WERI-Rb-1 (cell line): ENCODE results near the gene LRCH4.
"Not testable (repeated sequence)": the region's sequence is repeated elsewhere in the genome, so short reads cannot be mapped to it uniquely, and the experiment has no call there.

Experiments
- DNase-seq: peaks from one replicate; pipeline ENCODE4 v3.0.0-alpha.2; 2020
- H3K27ac ChIP-seq: fragments of 250-450 bp; sonication (Bioruptor Pico); 2 replicates; pipeline ENCODE4 v1.5.1; 2020; ENCODE audit warnings: mild to moderate bottlenecking, moderate library complexity
- H3K27me3 ChIP-seq: fragments of 250-450 bp; sonication (Bioruptor Pico); 2 replicates; pipeline ENCODE4 v1.5.1; 2021; ENCODE audit warnings: mild to moderate bottlenecking, low read depth, moderate library complexity; ENCODE audit not compliant: insufficient read depth, severe bottlenecking
- H3K36me3 ChIP-seq: fragments of 250-450 bp; sonication (Bioruptor Pico); 2 replicates; pipeline ENCODE4 v1.5.1; 2020; ENCODE audit warnings: mild to moderate bottlenecking, moderate library complexity
- H3K4me3 ChIP-seq: 2 replicates; pipeline ENCODE4 v1.5.1; 2011; ENCODE audit warnings: low read depth, mild to moderate bottlenecking, control low read depth, low read length
- H3K9me3 ChIP-seq: fragments of 250-450 bp; sonication (Bioruptor Pico); 2 replicates; pipeline ENCODE4 v1.5.1; 2021; ENCODE audit warnings: mild to moderate bottlenecking, moderate library complexity; ENCODE audit not compliant: severe bottlenecking
- CTCF ChIP-seq: IDR thresholded peaks from 2 replicates; pipeline ENCODE4 v1.5.1; 2011; ENCODE audit warnings: low read depth, mild to moderate bottlenecking, control low read depth, inconsistent platforms, low read length

Gene LRCH4

GRCh38 chr7:100532165-100533022 lies 53.5 kb downstream of the LRCH4 start:
- Histone ChIP-seq H3K27ac (no peak overlapping the region), H3K36me3 (no peaks in the 10 kb centered on the region), H3K4me3 (no peak overlapping the region), H3K27me3 (no peaks in the 10 kb centered on the region), H3K9me3 (no peaks in the 10 kb centered on the region)
- DNase-seq = no peak
- no peak for TF ChIP-seq CTCF

DNA sequence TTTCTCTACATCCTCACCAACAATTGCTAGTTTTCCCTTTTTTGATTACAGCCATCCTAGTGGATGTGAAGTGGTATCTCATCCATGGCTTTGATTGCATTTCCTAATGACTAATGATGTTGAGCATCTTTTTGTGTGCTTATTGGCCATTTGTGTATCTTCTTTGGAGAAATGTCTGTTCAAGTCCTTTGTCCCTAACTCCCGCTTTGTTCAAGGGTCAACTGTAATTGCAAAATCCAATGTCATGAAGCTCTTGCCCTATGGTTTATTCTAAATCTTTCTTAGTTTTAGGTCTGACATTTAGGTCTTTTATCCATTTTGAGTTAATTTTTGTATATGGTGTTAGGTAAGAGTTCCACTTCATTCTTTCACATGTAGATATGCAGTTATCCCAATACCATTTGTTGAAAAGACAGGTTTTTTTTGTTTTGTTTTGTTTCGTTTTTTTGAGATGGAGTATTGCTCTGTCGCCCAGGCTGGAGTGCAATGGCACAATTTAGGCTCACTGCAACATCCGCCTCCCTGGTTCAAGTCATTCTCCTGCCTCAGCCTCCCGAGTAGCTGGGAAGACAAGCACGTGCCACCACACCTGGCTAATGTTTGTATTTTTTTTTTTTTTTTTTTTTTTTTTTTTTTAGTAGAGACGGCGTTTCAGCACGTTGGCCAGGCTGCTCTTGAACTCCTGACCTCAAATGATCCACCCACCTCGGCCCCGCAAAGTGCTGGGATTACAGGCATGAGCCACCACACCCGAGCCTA lies 57.6 kb downstream of the LRCH4 start:
- not testable (repeated sequence) for DNase-seq, H3K27ac ChIP-seq

More for the DNA sequence above, 57.6 kb downstream of the LRCH4 start:
- not testable (repeated sequence) for H3K36me3 ChIP-seq, H3K4me3 ChIP-seq, H3K9me3 ChIP-seq, H3K27me3 ChIP-seq
